IMR-90 (cell line): ENCODE measurements around the gene RHOH. TPM values are rescaled to one million over a fixed set of nuclear protein-coding genes. Genes with fewer than 3 reads are reported as not detected.

Experiments used
- ATAC-seq: fragments of 200-7000 bp; cut with Tn5 transposase; 2 replicates; pipeline ENCODE4 v1.9.1; 2020; ENCODE audit warnings: low read depth, mild to moderate bottlenecking, moderate library complexity
- BruUV-seq: library from RNA; stranded (reverse); fragments of 400-500 nt; replicated peaks from 2 replicates; lab custom pipeline; 2021; lab: Mats Ljungman, UMichigan
- CTCF ChIA-PET: fragments of 300-600 bp; formaldehyde crosslinking; extraction: SDS; loops from one replicate; lab custom pipeline; 2021; ENCODE audit warnings: antibody characterized with exemption; lab: Yijun Ruan, JAX
- POLR2A ChIA-PET: fragments of 300-600 bp; sonication (Branson Sonifier 250); formaldehyde crosslinking; loops from one replicate; lab custom pipeline; 2022; ENCODE audit warnings: antibody characterized with exemption; ENCODE audit not compliant: unreplicated experiment; lab: Charles Lee
- DNase-seq: peaks from one replicate; pipeline ENCODE4 v3.0.0; 2013
- H2AFZ ChIP-seq: replicated peaks from 2 replicates; pipeline ENCODE3; 2013; ENCODE audit warnings: low read length, mild to moderate bottlenecking; ENCODE audit not compliant: poor library complexity
- H2AK5ac ChIP-seq: 2 replicates; pipeline ENCODE4 v1.6.1; 2013; ENCODE audit warnings: low read depth, low read length, inconsistent platforms
- H2AK9ac ChIP-seq: replicated peaks from 2 replicates; pipeline ENCODE3; 2013; ENCODE audit warnings: mild to moderate bottlenecking, low read depth, low read length, moderate library complexity; ENCODE audit not compliant: poor library complexity
- H2BK120ac ChIP-seq: 2 replicates; pipeline ENCODE4 v1.6.1; 2013; ENCODE audit warnings: low read depth, low read length, inconsistent platforms
- H2BK15ac ChIP-seq: 3 replicates; pipeline ENCODE4 v1.6.1; 2013; ENCODE audit warnings: low read depth, low read length, inconsistent platforms
- H2BK20ac ChIP-seq: 2 replicates; pipeline ENCODE4 v1.6.1; 2013; ENCODE audit warnings: low read depth, mild to moderate bottlenecking, inconsistent platforms, low read length, moderate library complexity
- H2BK5ac ChIP-seq: 2 replicates; pipeline ENCODE4 v1.6.1; 2013; ENCODE audit warnings: mild to moderate bottlenecking, low read depth, low read length, inconsistent platforms; ENCODE audit not compliant: poor library complexity, severe bottlenecking
- H3K14ac ChIP-seq: replicated peaks from 2 replicates; pipeline ENCODE4 v1.6.1; 2013; ENCODE audit warnings: low read depth, low read length, inconsistent platforms
- H3K18ac ChIP-seq: 2 replicates; pipeline ENCODE4 v1.6.1; 2013; ENCODE audit warnings: low read depth, low read length, control low read depth
- H3K23ac ChIP-seq: 2 replicates; pipeline ENCODE4 v1.6.1; 2013; ENCODE audit warnings: low read depth, low read length, inconsistent platforms
- H3K27ac ChIP-seq: 2 replicates; pipeline ENCODE4 v1.5.1; 2013; ENCODE audit warnings: mild to moderate bottlenecking, control low read depth, low read length; ENCODE audit not compliant: insufficient read depth
- H3K27me3 ChIP-seq: 2 replicates; pipeline ENCODE4 v1.6.1; 2013; ENCODE audit warnings: low read length; ENCODE audit not compliant: control insufficient read depth, insufficient read depth
- H3K36me3 ChIP-seq: 2 replicates; pipeline ENCODE4 v1.6.1; 2013; ENCODE audit warnings: low read length, mixed read lengths; ENCODE audit not compliant: control insufficient read depth, insufficient read depth
- H3K4ac ChIP-seq: 2 replicates; pipeline ENCODE4 v1.6.1; 2013; ENCODE audit warnings: low read depth, low read length, inconsistent platforms
- H3K4me1 ChIP-seq: 2 replicates; pipeline ENCODE4 v1.6.1; 2013; ENCODE audit warnings: low read length, mixed read lengths; ENCODE audit not compliant: control insufficient read depth, insufficient read depth
- H3K4me2 ChIP-seq: 2 replicates; pipeline ENCODE4 v1.6.1; 2013; ENCODE audit warnings: low read depth, mild to moderate bottlenecking, control low read depth, low read length, moderate library complexity
- H3K4me3 ChIP-seq: 2 replicates; pipeline ENCODE4 v1.5.1; 2013; ENCODE audit warnings: low read depth, mild to moderate bottlenecking, control low read depth, low read length, moderate library complexity; ENCODE audit not compliant: insufficient read depth
- H3K56ac ChIP-seq: 2 replicates; pipeline ENCODE4 v1.6.1; 2013; ENCODE audit warnings: low read length, inconsistent platforms; ENCODE audit not compliant: insufficient read depth; ENCODE audit errors: extremely low read depth
- H3K79me1 ChIP-seq, 2 experiments: 2 replicates each; pipeline ENCODE4 v1.6.1; 2013; ENCODE audit warnings: low read length in 2 of 2, inconsistent platforms in 1 of 2, low read depth in 1 of 2
- H3K9ac ChIP-seq: 2 replicates; pipeline ENCODE4 v1.6.1; 2013; ENCODE audit warnings: low read depth, low read length, control low read depth
- H3K9me1 ChIP-seq: 2 replicates; pipeline ENCODE4 v1.6.1; 2013; ENCODE audit warnings: low read length, inconsistent platforms; ENCODE audit not compliant: insufficient read depth
- H3K9me3 ChIP-seq: 2 replicates; pipeline ENCODE4 v1.6.1; 2013; ENCODE audit warnings: low read length; ENCODE audit not compliant: control insufficient read depth, insufficient read depth
- H4K20me1 ChIP-seq: 2 replicates; pipeline ENCODE4 v1.6.1; 2013; ENCODE audit warnings: low read length, inconsistent platforms; ENCODE audit not compliant: insufficient read depth
- H4K5ac ChIP-seq: 2 replicates; pipeline ENCODE4 v1.6.1; 2013; ENCODE audit warnings: mild to moderate bottlenecking, low read depth, low read length, control low read depth
- H4K8ac ChIP-seq, 2 experiments: 2 replicates each; pipeline ENCODE4 v1.6.1; 2013; ENCODE audit warnings: low read depth in 2 of 2, low read length in 2 of 2, control low read depth in 1 of 2, inconsistent platforms in 1 of 2
- H4K91ac ChIP-seq: 2 replicates; pipeline ENCODE4 v1.6.1; 2013; ENCODE audit warnings: low read depth, low read length, inconsistent platforms; ENCODE audit not compliant: insufficient read depth
- BHLHE40 ChIP-seq: fragments of 150-350 bp; IDR thresholded peaks from 2 replicates; pipeline ENCODE4 v1.6.1; 2016; ENCODE audit warnings: mild to moderate bottlenecking, low read depth, low read length
- CEBPB ChIP-seq: IDR thresholded peaks from 2 replicates; pipeline ENCODE4 v1.6.1; 2012; ENCODE audit warnings: low read depth, low read length, improper control_type of control experiment
- CHD1 ChIP-seq: IDR thresholded peaks from 2 replicates; pipeline ENCODE4 v1.6.1; 2012; ENCODE audit warnings: low read depth, low read length, improper control_type of control experiment
- CTCF ChIP-seq: conservative IDR thresholded peaks from 2 replicates; pipeline ENCODE4 v1.5.1; 2012; ENCODE audit warnings: mild to moderate bottlenecking, low read depth, low read length, improper control_type of control experiment
- ELK1 ChIP-seq: fragments of 150-350 bp; IDR thresholded peaks from 2 replicates; pipeline ENCODE4 v1.6.1; 2016; ENCODE audit warnings: low read depth, mild to moderate bottlenecking, low read length, moderate library complexity, borderline replicate concordance
- FOS ChIP-seq: fragments of 150-350 bp; IDR thresholded peaks from 2 replicates; pipeline ENCODE4 v1.6.1; 2016; ENCODE audit warnings: low read depth, low read length
- MAFK ChIP-seq: IDR thresholded peaks from 2 replicates; pipeline ENCODE4 v1.6.1; 2012; ENCODE audit warnings: low read depth, low read length, improper control_type of control experiment
- MAZ ChIP-seq: IDR thresholded peaks from 2 replicates; pipeline ENCODE4 v1.6.1; 2012; ENCODE audit warnings: low read depth, mild to moderate bottlenecking, low read length, improper control_type of control experiment, moderate library complexity, borderline replicate concordance
- MXI1 ChIP-seq: IDR thresholded peaks from 2 replicates; pipeline ENCODE4 v1.6.1; 2012; ENCODE audit warnings: low read depth, mild to moderate bottlenecking, low read length, moderate library complexity, borderline replicate concordance
- NFE2L2 ChIP-seq: fragments of 150-350 bp; IDR thresholded peaks from 2 replicates; pipeline ENCODE4 v1.6.1; 2016; ENCODE audit warnings: low read depth, mild to moderate bottlenecking, low read length
- POLR2A ChIP-seq: IDR thresholded peaks from 2 replicates; pipeline ENCODE4 v1.6.1; 2012; ENCODE audit warnings: mild to moderate bottlenecking, low read depth, low read length
- RAD21 ChIP-seq: IDR thresholded peaks from 2 replicates; pipeline ENCODE4 v1.6.1; 2012; ENCODE audit warnings: low read length, improper control_type of control experiment
- RCOR1 ChIP-seq: IDR thresholded peaks from 2 replicates; pipeline ENCODE4 v1.6.1; 2012; ENCODE audit warnings: mild to moderate bottlenecking, low read length, improper control_type of control experiment; ENCODE audit not compliant: insufficient replicate concordance
- RFX5 ChIP-seq: IDR thresholded peaks from 2 replicates; pipeline ENCODE4 v1.8.0; 2012; ENCODE audit warnings: low read depth, mild to moderate bottlenecking, low read length, moderate library complexity
- SMC3 ChIP-seq: fragments of 150-350 bp; IDR thresholded peaks from 2 replicates; pipeline ENCODE4 v1.6.1; 2016; ENCODE audit warnings: low read depth, mild to moderate bottlenecking, antibody characterized with exemption, low read length, moderate library complexity
- USF2 ChIP-seq: fragments of 150-350 bp; IDR thresholded peaks from 2 replicates; pipeline ENCODE4 v1.6.1; 2017; ENCODE audit warnings: mild to moderate bottlenecking, antibody characterized with exemption, low read length, low read depth
- WGBS, 2 experiments: methylation state at CpG; one replicate each; pipeline versions ENCODE4 v1.1.5 to v1.1.7; 2013; ENCODE audit warnings: missing lambda C conversion rate in 2 of 2; ENCODE audit not compliant: insufficient read length in 1 of 2; ENCODE audit errors: extremely low coverage in 2 of 2; 5-methylcytosine and 5-hydroxymethylcytosine counted together
- dilution Hi-C: fragments of 300-500 bp; cut with HindIII; formaldehyde crosslinking; loops from one replicate; pipeline ENCODE4 v1.14.3; 2018; ENCODE audit warnings: low sequenced_read_pairs; ENCODE audit not compliant: unreplicated experiment
- in situ Hi-C: fragments of 300-500 bp; cut with MboI; formaldehyde crosslinking; loops from 3 replicates; pipeline ENCODE4 v1.14.3; 2019; ENCODE audit warnings: low sequenced_read_pairs, inconsistent platforms, mixed read lengths
- intact Hi-C: fragments of 100-400 bp; cut with micrococcal nuclease; formaldehyde crosslinking; loops from 2 replicates; pipeline ENCODE4 v1.10.0; 2022
- polyA plus RNA-seq, 3 experiments: library from polyadenylated mRNA; depleted of rRNA; stranded (reverse); fragments of >200 nt; gene quantifications; 2 replicates each; pipeline ENCODE4 v1.2.3, GENCODE V29; 2012; ENCODE audit warnings: low replicate concordance in 1 of 3
- total RNA-seq: library from RNA; depleted of rRNA; stranded (reverse); fragments of >200 nt; gene quantifications from 2 replicates; pipeline ENCODE4 v1.2.3, GENCODE V29; 2012

RHOH gene
- total and polyA plus RNA-seq, 2 of the 4 experiments (the other 2 are of a cell fraction) = not detected

- Histone ChIP-seq H2AFZ (no peak overlapping the region), H2AK9ac (no peak overlapping the region), H2BK120ac (no peak overlapping the region), H3K56ac (no peak overlapping the region), H3K27ac (no peak overlapping the region), H2BK15ac (no peak overlapping the region), H3K9me3 (no peaks in the 10 kb centered on the region), H3K9ac (no peak overlapping the region), H3K14ac (no peak overlapping the region), H4K91ac (no peak overlapping the region), H4K8ac (no peak overlapping the region), H3K36me3 (no peaks in the 10 kb centered on the region), H4K5ac (no peak overlapping the region), H3K4me1 (no peaks in the 10 kb centered on the region), H4K20me1 (no peaks in the 10 kb centered on the region), H3K27me3 (no peaks in the 10 kb centered on the region), H3K23ac (no peak overlapping the region), H3K79me1 (no peaks in the 10 kb centered on the region), H3K9me1 (no peaks in the 10 kb centered on the region), H3K4me3 (no peak overlapping the region), H2AK5ac (no peak overlapping the region), H2BK5ac (no peak overlapping the region), H3K4ac (no peak overlapping the region), H2BK20ac (no peak overlapping the region), H3K18ac (no peak overlapping the region), H3K4me2 (no peak overlapping the region)
- in situ Hi-C loops = no loop called here
- BruUV-seq = no TSS peak
- ATAC-seq (no peak), DNase-seq (no peak)
- no CpG with 5 or more reads among the region's 1 CpG for WGBS, 2 experiments
- TF ChIP-seq RAD21 = no peak
- no peak for TF ChIP-seq CTCF
- TF ChIP-seq NFE2L2 = no peak
- no peak for TF ChIP-seq RCOR1
- no peak for TF ChIP-seq BHLHE40
- TF ChIP-seq FOS = no peak
- TF ChIP-seq USF2 = no peak
- TF ChIP-seq MAZ = no peak
- no peak for TF ChIP-seq MAFK
- TF ChIP-seq ELK1 = no peak
- TF ChIP-seq POLR2A = no peak
- TF ChIP-seq RFX5 = no peak
- TF ChIP-seq SMC3 = no peak
- no peak for TF ChIP-seq CEBPB
- no peak for TF ChIP-seq MXI1
- TF ChIP-seq CHD1 = no peak
- intact Hi-C loops = no loop called here
- dilution Hi-C loops = no loop called here
- ChIA-PET POLR2A (no interaction called here), CTCF (interaction anchor here (0.6 kb wide), 1 partner anchor 363 kb away, joined by 4 read pairs; no protein-coding TSS in a partner anchor)
Measured at GRCh38 chr4:40179360-40179759, 17.5 kb upstream of the RHOH start.
